CD8-positive, alpha-beta memory T cell (primary cell): Measurements from ENCODE around the gene DNAJC5. TPM values are rescaled to one million over a fixed set of nuclear protein-coding genes. Genes with fewer than 3 reads are reported as not detected.
"Not testable (repeated sequence)": the region's sequence is repeated elsewhere in the genome, so short reads cannot be mapped to it uniquely, and the experiment has no call there.

Source experiments
- CTCF ChIA-PET: fragments of 350-600 bp; sonication (Branson Sonifier 250); formaldehyde crosslinking; loops from one replicate; lab custom pipeline; 2021; ENCODE audit warnings: antibody characterized with exemption; lab: Charles Lee
- POLR2A ChIA-PET: fragments of 350-600 bp; sonication (Branson Sonifier 250); formaldehyde crosslinking; loops from one replicate; lab custom pipeline; 2021; ENCODE audit warnings: antibody characterized with exemption; lab: Charles Lee
- DNase-seq, 5 donors: peaks; one replicate each; pipeline versions ENCODE4 v3.0.0 to v3.0.0-alpha.2; 2020 to 2022; ENCODE audit warnings: mixed read lengths in 1 of 5
- H3K27ac ChIP-seq: one replicate; pipeline ENCODE4 v1.7.0; 2013; ENCODE audit warnings: low read depth, mild to moderate bottlenecking, low read length, moderate library complexity
- H3K27me3 ChIP-seq: 2 replicates; pipeline ENCODE4 v1.7.0; 2013; ENCODE audit warnings: low read length, mild to moderate bottlenecking; ENCODE audit not compliant: insufficient read depth, poor library complexity, severe bottlenecking
- H3K36me3 ChIP-seq: 2 replicates; pipeline ENCODE4 v1.7.0; 2013; ENCODE audit warnings: mild to moderate bottlenecking, low read length, moderate library complexity; ENCODE audit not compliant: insufficient read depth
- H3K4me1 ChIP-seq: 2 replicates; pipeline ENCODE4 v1.7.0; 2013; ENCODE audit warnings: mild to moderate bottlenecking, low read length, moderate library complexity; ENCODE audit not compliant: insufficient read depth
- H3K4me3 ChIP-seq: 2 replicates; pipeline ENCODE4 v1.7.0; 2013; ENCODE audit warnings: mild to moderate bottlenecking, low read length
- H3K9me3 ChIP-seq: 2 replicates; pipeline ENCODE4 v1.7.0; 2013; ENCODE audit warnings: mild to moderate bottlenecking, low read length
- H3K27ac Mint-ChIP-seq, 8 donors: one replicate each; pipeline ENCODE4 v1.8.0; 2020 to 2021; ENCODE audit warnings: mixed read lengths in 8 of 8, mild to moderate bottlenecking in 6 of 8, inconsistent platforms in 3 of 8, moderate library complexity in 3 of 8
- H3K27me3 Mint-ChIP-seq, 2 donors: one replicate each; pipeline ENCODE4 v1.8.0; 2020 to 2021; ENCODE audit warnings: mixed read lengths in 2 of 2, mild to moderate bottlenecking in 1 of 2, moderate library complexity in 1 of 2
- H3K36me3 Mint-ChIP-seq, 3 donors: one replicate each; pipeline ENCODE4 v1.8.0; 2020 to 2021; ENCODE audit warnings: mixed read lengths in 3 of 3, inconsistent platforms in 1 of 3, mild to moderate bottlenecking in 1 of 3
- H3K4me1 Mint-ChIP-seq, 3 donors: one replicate each; pipeline ENCODE4 v1.8.0; 2020 to 2021; ENCODE audit warnings: mixed read lengths in 3 of 3, inconsistent platforms in 1 of 3, mild to moderate bottlenecking in 1 of 3
- H3K4me3 Mint-ChIP-seq, 7 donors: one replicate each; pipeline ENCODE4 v1.8.0; 2020 to 2021; ENCODE audit warnings: mixed read lengths in 7 of 7, mild to moderate bottlenecking in 6 of 7, moderate library complexity in 4 of 7, inconsistent platforms in 2 of 7
- H3K9me3 Mint-ChIP-seq, 5 donors: one replicate each; pipeline ENCODE4 v1.8.0; 2020 to 2022; ENCODE audit warnings: mixed read lengths in 5 of 5, mild to moderate bottlenecking in 3 of 5, moderate library complexity in 2 of 5, inconsistent platforms in 1 of 5
- polyA plus RNA-seq: library from polyadenylated mRNA; unstranded; fragments of 300-500 nt; fragmentation: Illumina TruSeq; gene quantifications from one replicate; pipeline ENCODE4 v1.2.3, GENCODE V29; 2021
- total RNA-seq, 2 experiments: library from RNA; stranded (reverse); gene quantifications; one replicate each; pipeline ENCODE4 v1.2.3, GENCODE V29; 2021

The DNAJC5 gene
- total and polyA plus RNA-seq, 3 experiments from 2014 or later = 8.3 to 40.9 (median 38.9) TPM

GRCh38 chr20:63863798-63864544 is 31.0 kb upstream of the DNAJC5 start:
- Histone ChIP-seq H3K4me3 (peak overlapping the region; percentile 79), H3K27me3 (no peaks in the 10 kb centered on the region), H3K9me3 (no peaks in the 10 kb centered on the region), H3K36me3 (peaks cover 4% of the 10 kb centered on the region), H3K4me1 (peaks cover 24% of the 10 kb centered on the region), H3K27ac (peak overlapping the region; percentile 80)
- peaks cover 23 to 45% (median 33%) of the 10 kb centered on the region in 3 donors for H3K4me1 Mint-ChIP-seq
- peaks cover 0 to 39% (median 3%) of the 10 kb centered on the region in 3 donors for H3K36me3 Mint-ChIP-seq
- DNase-seq = peak; percentile 70 to 87 (median 78)
- no peaks in the 10 kb centered on the region for H3K9me3 Mint-ChIP-seq
- peak overlapping the region; percentile 92 to 99 (median 95) for H3K4me3 Mint-ChIP-seq
- no peaks in the 10 kb centered on the region for H3K27me3 Mint-ChIP-seq
- H3K27ac Mint-ChIP-seq = peak overlapping the region; percentile 90 to 99 (median 96)
- CTCF ChIA-PET = interaction anchor here (0.7 to 3.1 kb wide), 19 partner anchors 10 to 367 kb away, joined by 3 to 28 read pairs (median 6); partner anchors contain the start of genes ARFRP1, DNAJC5, GMEB2 and LIME1
- POLR2A ChIA-PET = interaction anchor here (1.0 to 2.0 kb wide), 6 partner anchors 32 to 328 kb away, joined by 3 to 10 read pairs (median 4); partner anchors contain the start of genes ARFRP1, LIME1 and ZGPAT

GRCh38 chr20:63864545-63864977 is 30.4 kb upstream of the DNAJC5 start:
- Histone ChIP-seq H3K4me1 (peaks cover 21% of the 10 kb centered on the region), H3K27me3 (no peaks in the 10 kb centered on the region), H3K27ac (peak overlapping the region; percentile 80), H3K4me3 (peak overlapping the region; percentile 79), H3K36me3 (peaks cover 9% of the 10 kb centered on the region), H3K9me3 (no peaks in the 10 kb centered on the region)
- H3K27ac Mint-ChIP-seq = peak overlapping the region; percentile 90 to 99 (median 96)
- no peak for DNase-seq
- H3K36me3 Mint-ChIP-seq = peaks cover 0 to 45% (median 5%) of the 10 kb centered on the region in 3 donors
- H3K4me1 Mint-ChIP-seq = peaks cover 19 to 40% (median 32%) of the 10 kb centered on the region in 3 donors
- POLR2A ChIA-PET = interaction anchor here (0.6 to 2.0 kb wide), 11 partner anchors 22 to 343 kb away, joined by 3 to 10 read pairs (median 4); partner anchors contain the start of genes ARFRP1, LIME1, PPDPF and PTK6
- no peaks in the 10 kb centered on the region for H3K9me3 Mint-ChIP-seq
- H3K4me3 Mint-ChIP-seq = peak overlapping the region; percentile 92 to 99 (median 95)
- H3K27me3 Mint-ChIP-seq = no peaks in the 10 kb centered on the region
- CTCF ChIA-PET = interaction anchor here (0.8 to 3.1 kb wide), 23 partner anchors 10 to 368 kb away, joined by 3 to 28 read pairs (median 5); partner anchors contain the start of genes ARFRP1, DNAJC5, LIME1 and PPDPF

DNA sequence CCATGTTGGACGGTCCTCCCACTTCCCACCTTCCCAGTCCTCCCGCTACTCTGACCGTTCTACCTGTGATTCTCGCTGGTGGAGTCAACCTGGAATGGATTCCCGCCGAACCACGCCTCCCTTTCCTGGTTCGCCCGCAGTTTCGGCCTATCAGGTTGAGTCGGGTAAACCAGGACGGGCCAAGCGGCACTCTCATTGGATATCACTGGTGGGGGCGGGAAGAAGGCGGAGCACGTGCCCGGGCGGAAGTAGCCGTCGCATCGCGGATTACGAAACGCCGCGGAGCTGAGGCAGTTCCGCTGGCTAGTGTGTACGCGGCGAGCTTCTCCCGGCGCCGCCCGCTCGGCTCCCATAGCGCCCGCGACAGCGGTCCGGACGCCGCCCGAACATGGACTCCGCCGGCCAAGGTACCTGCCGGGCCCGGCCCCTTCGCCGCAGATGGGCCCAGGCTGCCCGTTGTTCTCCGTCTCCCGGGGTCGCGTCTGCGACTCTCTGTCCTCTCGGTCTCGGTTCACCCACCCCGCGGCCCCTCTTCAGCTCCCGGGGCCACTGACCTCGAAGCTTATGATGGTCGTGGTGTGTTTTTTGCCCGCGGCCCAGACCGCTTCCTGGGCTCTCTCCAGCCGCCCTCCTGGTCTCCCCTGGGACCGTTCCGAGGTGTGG is 29.8 kb upstream of the DNAJC5 start, which contains the start of gene TPD52L2:
Gene TPD52L2, plus strand, starts transcription at position 293 of the 663 bp plus-strand sequence. Its CDS starts 96 bp downstream, at position 389.
- CTCF ChIA-PET = interaction anchor here (0.8 to 3.1 kb wide), 23 partner anchors 11 to 368 kb away, joined by 3 to 28 read pairs (median 5); partner anchors contain the start of genes ARFRP1, DNAJC5, LIME1 and PPDPF

DNA sequence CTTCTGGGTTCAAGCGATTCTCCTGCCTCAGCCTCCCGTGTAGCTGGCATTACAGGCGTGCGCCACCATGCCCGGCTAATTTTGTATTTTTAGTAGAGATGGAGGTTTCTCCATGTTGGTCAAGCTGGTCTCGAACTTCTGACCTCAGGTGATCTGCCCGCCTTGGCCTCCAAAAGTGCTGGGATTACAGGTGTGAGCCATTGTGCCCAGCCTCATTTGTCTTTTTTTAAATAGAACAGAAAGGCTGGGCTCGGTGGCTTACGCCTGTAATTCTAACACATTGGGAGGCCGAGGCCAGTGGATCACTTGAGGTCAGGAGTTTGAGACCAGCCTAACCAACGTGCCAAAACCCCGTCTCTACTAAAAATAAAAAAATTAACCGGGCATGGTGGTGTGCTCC is 27.9 kb upstream of the DNAJC5 start:
- Mint-ChIP-seq H3K4me3 (peak overlapping the region in 6 of 7 donors; percentile 60 to 99 (median 89)), H3K36me3 (peaks cover 3 to 57% (median 6%) of the 10 kb centered on the region in 3 donors), H3K27ac (peak overlapping the region in 1 of 8 donors; percentile 50), H3K4me1 (peaks cover 19 to 38% (median 32%) of the 10 kb centered on the region in 3 donors)
- CTCF ChIA-PET = interaction anchor here (1.2 kb wide), 1 partner anchor 190 kb away, joined by 3 read pairs; no protein-coding TSS in a partner anchor
- H3K9me3 ChIP-seq, H3K4me3 ChIP-seq, DNase-seq, H3K27me3 Mint-ChIP-seq, H3K9me3 Mint-ChIP-seq, H3K27me3 ChIP-seq, POLR2A ChIA-PET, H3K27ac ChIP-seq: not testable (repeated sequence)
- Histone ChIP-seq H3K36me3 (peaks cover 17% of the 10 kb centered on the region), H3K4me1 (peaks cover 21% of the 10 kb centered on the region)

More for the DNA sequence above, 29.8 kb upstream of the DNAJC5 start, which contains the start of gene TPD52L2:
- Mint-ChIP-seq H3K4me3 (peak within 1 kb of the TSS; percentile 92 to 99 (median 95)), H3K27me3 (no peaks in the 10 kb centered on the region), H3K27ac (peak within 1 kb of the TSS; percentile 90 to 99 (median 96)), H3K4me1 (peaks cover 19 to 38% (median 32%) of the 10 kb centered on the region in 3 donors), H3K9me3 (no peaks in the 10 kb centered on the region), H3K36me3 (peaks cover 1 to 49% (median 5%) of the 10 kb centered on the region in 3 donors)
- POLR2A ChIA-PET = interaction anchor here (0.6 to 2.0 kb wide), 14 partner anchors 22 to 344 kb away, joined by 3 to 10 read pairs (median 4); partner anchors contain the start of genes ARFRP1, GMEB2, LIME1 and PPDPF
- Histone ChIP-seq H3K9me3 (no peaks in the 10 kb centered on the region), H3K4me1 (peaks cover 21% of the 10 kb centered on the region), H3K27ac (peak within 1 kb of the TSS; percentile 80), H3K27me3 (no peaks in the 10 kb centered on the region), H3K4me3 (peak within 1 kb of the TSS; percentile 79), H3K36me3 (peaks cover 15% of the 10 kb centered on the region)
- DNase-seq = peak; percentile 96 to 98 (median 96)

GRCh38 chr20:63868264-63868663 is 26.7 kb upstream of the DNAJC5 start:
- Histone ChIP-seq H3K4me3 (no peak overlapping the region), H3K9me3 (no peaks in the 10 kb centered on the region), H3K27ac (no peak overlapping the region), H3K36me3 (peaks cover 20% of the 10 kb centered on the region), H3K4me1 (peaks cover 19% of the 10 kb centered on the region), H3K27me3 (no peaks in the 10 kb centered on the region)
- Mint-ChIP-seq H3K4me3 (peak overlapping the region in 2 of 7 donors; percentile 13 to 65), H3K4me1 (peaks cover 19 to 35% (median 29%) of the 10 kb centered on the region in 3 donors), H3K27ac (peak overlapping the region in 3 of 8 donors; percentile 18 to 68 (median 44)), H3K27me3 (no peaks in the 10 kb centered on the region), H3K36me3 (peaks cover 3 to 63% (median 8%) of the 10 kb centered on the region in 3 donors), H3K9me3 (no peaks in the 10 kb centered on the region)
- ChIA-PET POLR2A (no interaction called here), CTCF (interaction anchor here (1.5 kb wide), 1 partner anchor 331 kb away, joined by 4 read pairs; the partner anchor contains the start of gene PTK6)
- DNase-seq = no peak

DNA sequence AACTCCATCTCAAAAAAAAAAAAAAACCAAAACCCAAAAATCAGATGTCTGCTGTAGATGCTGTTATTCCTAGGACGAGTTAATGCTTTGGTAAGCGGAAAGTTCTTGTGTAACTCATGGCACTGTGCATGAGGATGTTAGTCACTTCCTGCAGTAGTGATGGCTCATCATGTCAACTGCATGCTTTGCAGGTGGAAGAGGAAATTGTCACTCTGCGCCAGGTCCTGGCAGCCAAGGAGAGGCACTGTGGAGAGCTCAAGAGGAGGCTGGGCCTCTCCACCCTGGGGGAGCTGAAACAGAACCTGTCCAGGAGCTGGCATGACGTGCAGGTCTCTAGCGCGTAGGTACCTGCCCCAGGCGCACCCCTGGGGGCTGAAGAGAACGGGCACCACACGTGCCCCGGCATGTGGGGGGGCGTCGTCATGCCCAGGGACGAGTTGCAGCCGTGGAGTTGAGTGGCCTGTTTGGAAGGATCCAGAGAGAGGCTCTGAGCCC is 21.4 kb upstream of the DNAJC5 start:
- POLR2A ChIA-PET = no interaction called here
- Mint-ChIP-seq H3K36me3 (peaks cover 3 to 82% (median 12%) of the 10 kb centered on the region in 3 donors), H3K4me1 (peaks cover 2 to 6% (median 3%) of the 10 kb centered on the region in 3 donors), H3K27me3 (no peaks in the 10 kb centered on the region), H3K27ac (peak overlapping the region in 2 of 8 donors; percentile 9 to 69), H3K4me3 (no peak overlapping the region), H3K9me3 (no peaks in the 10 kb centered on the region)
- CTCF ChIA-PET = interaction anchor here (1.2 kb wide), 1 partner anchor 100 kb away, joined by 4 read pairs; no protein-coding TSS in a partner anchor
- Histone ChIP-seq H3K27me3 (no peaks in the 10 kb centered on the region), H3K36me3 (peaks cover 51% of the 10 kb centered on the region), H3K27ac (no peak overlapping the region), H3K9me3 (no peaks in the 10 kb centered on the region), H3K4me1 (no peaks in the 10 kb centered on the region), H3K4me3 (no peak overlapping the region)
- DNase-seq = no peak

GRCh38 chr20:63874241-63874640 is 20.7 kb upstream of the DNAJC5 start:
- CTCF ChIA-PET, POLR2A ChIA-PET, H3K27me3 Mint-ChIP-seq, H3K4me1 Mint-ChIP-seq, H3K4me3 ChIP-seq, H3K4me1 ChIP-seq, H3K27ac ChIP-seq, H3K9me3 Mint-ChIP-seq, H3K9me3 ChIP-seq, DNase-seq, H3K27ac Mint-ChIP-seq, H3K27me3 ChIP-seq: not testable (repeated sequence)
- H3K4me3 Mint-ChIP-seq = peak overlapping the region in 1 of 7 donors; percentile 42
- peaks cover 51% of the 10 kb centered on the region for H3K36me3 ChIP-seq
- peaks cover 3 to 77% (median 10%) of the 10 kb centered on the region in 3 donors for H3K36me3 Mint-ChIP-seq
